Heart left ventricle (tissue), 16 donors: Measurements from ENCODE around the gene SNCAIP. TPM values are rescaled to one million over a fixed set of nuclear protein-coding genes. Genes with fewer than 3 reads are reported as not detected.

Experiments used
- ATAC-seq, 4 donors: fragments of 200-7000 bp; cut with Tn5 transposase; one replicate each; pipeline ENCODE4 v1.9.1; 2020 to 2022; ENCODE audit warnings: moderate library complexity in 4 of 4, mild to moderate bottlenecking in 3 of 4, moderate number of reproducible peaks in 1 of 4
- DNase-seq, 5 donors: peaks; one replicate each; pipeline ENCODE4 v3.0.0-alpha.2; 2020
- H3K27ac ChIP-seq, 12 donors: fragments of 200-600 bp; sonication (generic) in 4 of 12; one replicate each; pipeline versions ENCODE4 v1.5.0 to v1.8.0; 2016 to 2022; ENCODE audit warnings: mild to moderate bottlenecking in 2 of 12
- H3K27me3 ChIP-seq, 9 donors: fragments of 200-600 bp; sonication (generic) in 2 of 9; one replicate each; pipeline versions ENCODE4 v1.5.1 to v1.8.0; 2016 to 2022; ENCODE audit warnings: mild to moderate bottlenecking in 3 of 9
- H3K36me3 ChIP-seq, 9 donors: fragments of 200-600 bp; sonication (generic) in 2 of 9; one replicate each; pipeline versions ENCODE4 v1.5.0 to v1.8.0; 2018 to 2022; ENCODE audit warnings: mild to moderate bottlenecking in 2 of 9
- H3K4me1 ChIP-seq, 12 donors: fragments of 200-600 bp; sonication (generic) in 4 of 12; one replicate each; pipeline versions ENCODE4 v1.5.0 to v1.8.0; 2016 to 2022; ENCODE audit warnings: mild to moderate bottlenecking in 3 of 12
- H3K4me3 ChIP-seq, 12 donors: fragments of 200-600 bp; sonication (generic) in 4 of 12; one replicate each; pipeline versions ENCODE4 v1.5.0 to v1.8.0; 2017 to 2022; ENCODE audit warnings: mild to moderate bottlenecking in 9 of 12, moderate library complexity in 4 of 12
- H3K9me3 ChIP-seq, 12 donors: fragments of 200-600 bp; sonication (generic) in 4 of 12; one replicate each; pipeline versions ENCODE4 v1.5.0 to v1.8.0; 2016 to 2022; ENCODE audit warnings: mild to moderate bottlenecking in 1 of 12
- CTCF ChIP-seq, 12 donors: fragments of 200-600 bp; sonication (generic) in 4 of 12; IDR thresholded peaks; one replicate each; pipeline versions ENCODE4 v1.5.0 to v1.8.0; 2018 to 2022; ENCODE audit warnings: antibody characterized with exemption in 12 of 12, mild to moderate bottlenecking in 5 of 12
- POLR2A ChIP-seq, 2 donors: fragments of 450-650 bp; IDR thresholded peaks; one replicate each; pipeline ENCODE4 v1.6.1; 2017; ENCODE audit warnings: antibody characterized with exemption in 2 of 2, mild to moderate bottlenecking in 2 of 2, moderate library complexity in 2 of 2
- WGBS, 4 donors: extraction: QIAGEN DNeasy Blood & Tissue Kit in 2 of 4; methylation state at CpG; one replicate each; pipeline versions ENCODE4 v1.1.5 to v1.1.7; 2013 to 2018; 5-methylcytosine and 5-hydroxymethylcytosine counted together
- intact Hi-C, 10 donors: fragments of 100-400 bp; cut with DNase I; formaldehyde crosslinking; loops; one replicate each; pipeline versions ENCODE4 v1.11.1 to v1.14.2; 2022
- polyA plus RNA-seq, 2 donors: library from polyadenylated mRNA; stranded (reverse); fragments of 200-250 nt; gene quantifications; one replicate each; pipeline ENCODE4 v1.2.3, GENCODE V29; 2013
- total RNA-seq, 9 donors: library from RNA; depleted of rRNA in 2 of 9; stranded (reverse); fragments of >200 nt in 2 of 9; fragmentation: NEBNext Ultra II Directional in 3 of 9; extraction: Animal tissue kit (Norgen Biotek cat#: 25700) in 3 of 9; gene quantifications; one replicate each; pipeline versions ENCODE4 v1.1.0 to v1.2.4, GENCODE V29; 2016 to 2023
- donor health status: ischemic (EF 13 %, LVEDD 7.1; RV severe dilation, severe dysfunction).
- donor health status: healthy with polysubstance abuse.
- donor health status: DM: no; HTN: yes; CAD: no.
- donor health status: DM: no; HTN: no; CAD: no.
- donor health status: ischemic (EF 25% LVEDD 6.9; RV normal size, moderate dysfunction).
- donor health status: ischemic (EF 25% LVEDD 5.7; RV mildly dilated, moderate dysfunction).
- donor health status: healthy.
- donor health status: DM: yes; HTN: yes; CAD: no.
- donor health status: ischemic (EF 35%, LVEDD 5.7; RV mildly dilated, moderate dysfunction).
- donor health status: nonischemic (EF 11% LVEDD 7.7; RV severe dilation, severe dysfunction).
- donor health status: DM: yes; HTN: yes; CAD: no.
- donor health status: PGD.
- donor health status: ischemic (EF 29% LVEDD 5.4; RV normal size, mild dysfunction).
- donor health status: nonischemic (EF 23%, LVEDD 6.1; RV moderate dilation, normal function).

SNCAIP gene
- total and polyA plus RNA-seq, 11 donors: 0.54 to 7.5 (median 0.94) TPM

- no peak for DNase-seq
- Histone ChIP-seq H3K27me3 (no peaks in the 10 kb centered on the region), H3K4me1 (peaks cover 0 to 3% (median 0%) of the 10 kb centered on the region in 12 donors), H3K9me3 (no peaks in the 10 kb centered on the region), H3K27ac (no peak overlapping the region), H3K36me3 (no peaks in the 10 kb centered on the region), H3K4me3 (no peak overlapping the region)
- intact Hi-C loops: no loop called here
- ATAC-seq: no peak
- WGBS, 4 donors: 83 to 91% (median 88%) methylated on average over 3 of the region's 3 CpGs
- TF ChIP-seq CTCF (IDR thresholded peaks at IDR 0.05) (no peak), POLR2A (IDR thresholded peaks at IDR 0.05) (no peak)
Measured at GRCh38 chr5:122366501-122366900, 54.5 kb downstream of the SNCAIP start.

- TF ChIP-seq POLR2A (IDR thresholded peaks at IDR 0.05) (no peak), CTCF (IDR thresholded peaks at IDR 0.05) (no peak)
- Histone ChIP-seq H3K4me3 (no peak overlapping the region), H3K4me1 (peaks cover 0 to 3% (median 0%) of the 10 kb centered on the region in 12 donors), H3K9me3 (no peaks in the 10 kb centered on the region), H3K27me3 (no peaks in the 10 kb centered on the region), H3K36me3 (no peaks in the 10 kb centered on the region), H3K27ac (no peak overlapping the region)
- DNase-seq (no peak), ATAC-seq (no peak)
- WGBS, 4 donors: 74 to 82% (median 79%) methylated on average over 3 of the region's 3 CpGs
- intact Hi-C loops: no loop called here
Measured at GRCh38 chr5:122367456-122367855, 55.4 kb downstream of the SNCAIP start.

GRCh38 chr5:122368510-122369251 is 56.6 kb downstream of the SNCAIP start:
- ATAC-seq: peak in 1 of 4 donors; percentile 51
- 85 to 96% (median 89%) methylated on average over 5 of the region's 5 CpGs for WGBS, 4 donors
- no peak for TF ChIP-seq CTCF (IDR thresholded peaks at IDR 0.05)
- no peak for TF ChIP-seq POLR2A (IDR thresholded peaks at IDR 0.05)
- H3K36me3 ChIP-seq: no peaks in the 10 kb centered on the region
- intact Hi-C loops: no loop called here
- DNase-seq: no peak
- H3K4me1 ChIP-seq: peaks cover 0 to 3% (median 0%) of the 10 kb centered on the region in 12 donors
- no peak overlapping the region for H3K4me3 ChIP-seq
- no peak overlapping the region for H3K27ac ChIP-seq
- no peaks in the 10 kb centered on the region for H3K9me3 ChIP-seq
- no peaks in the 10 kb centered on the region for H3K27me3 ChIP-seq

GRCh38 chr5:122369253-122369815 is 57.3 kb downstream of the SNCAIP start:
- DNase-seq: no peak
- no peak for TF ChIP-seq POLR2A (IDR thresholded peaks at IDR 0.05)
- TF ChIP-seq CTCF (IDR thresholded peaks at IDR 0.05): no peak
- intact Hi-C loops: no loop called here
- no peaks in the 10 kb centered on the region for H3K9me3 ChIP-seq
- no peaks in the 10 kb centered on the region for H3K27me3 ChIP-seq
- H3K4me1 ChIP-seq: peaks cover 0 to 4% (median 0%) of the 10 kb centered on the region in 12 donors
- ATAC-seq: no peak
- WGBS, 4 donors: 71 to 88% (median 85%) methylated on average over 4 of the region's 4 CpGs
- no peak overlapping the region for H3K27ac ChIP-seq
- no peaks in the 10 kb centered on the region for H3K36me3 ChIP-seq
- no peak overlapping the region for H3K4me3 ChIP-seq
